Measurements from ENCODE around the gene POU2F2.
"Not testable (repeated sequence)": the region's sequence is repeated elsewhere in the genome, so short reads cannot be mapped to it uniquely, and the experiment has no call there.

POU2F2 gene

DNA sequence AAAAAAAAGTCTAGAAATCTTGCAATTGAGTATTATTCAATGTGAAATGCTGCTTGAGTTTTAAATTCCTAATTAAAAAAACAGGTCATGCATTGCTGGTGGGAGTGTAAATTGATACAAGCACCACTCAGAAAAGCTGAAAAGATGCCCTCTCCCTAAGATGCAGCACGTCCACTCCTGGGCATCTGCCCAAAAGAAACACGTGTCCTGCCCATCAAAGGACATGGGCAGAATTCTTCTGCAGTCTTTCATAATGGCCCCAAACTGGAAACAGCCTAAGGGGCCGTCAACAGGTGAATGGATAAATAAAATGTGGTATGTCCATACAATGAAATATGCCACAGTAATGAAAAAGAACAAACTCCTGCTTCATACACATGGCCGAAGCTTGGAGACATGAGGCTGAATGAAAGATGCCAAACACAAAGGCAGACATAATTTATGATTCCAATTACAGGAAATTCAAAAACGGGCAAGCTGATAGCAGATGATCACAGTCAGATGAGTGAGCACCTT, 7.8 kb downstream of the POU2F2 start:
- DNase-seq: no peak

- no peak for DNase-seq
Measured at GRCh38 chr19:42123765-42124164, 8.5 kb downstream of the POU2F2 start.

- no peak for DNase-seq
Measured at GRCh38 chr19:42122691-42123607, 9.3 kb downstream of the POU2F2 start.

GRCh38 chr19:42121656-42122069, 10.6 kb downstream of the POU2F2 start:
- DNase-seq: no peak

- no peak for DNase-seq
Measured at GRCh38 chr19:42121036-42121621, 11.1 kb downstream of the POU2F2 start.

GRCh38 chr19:42120276-42120980, 11.8 kb downstream of the POU2F2 start:
- no peak for DNase-seq

DNA sequence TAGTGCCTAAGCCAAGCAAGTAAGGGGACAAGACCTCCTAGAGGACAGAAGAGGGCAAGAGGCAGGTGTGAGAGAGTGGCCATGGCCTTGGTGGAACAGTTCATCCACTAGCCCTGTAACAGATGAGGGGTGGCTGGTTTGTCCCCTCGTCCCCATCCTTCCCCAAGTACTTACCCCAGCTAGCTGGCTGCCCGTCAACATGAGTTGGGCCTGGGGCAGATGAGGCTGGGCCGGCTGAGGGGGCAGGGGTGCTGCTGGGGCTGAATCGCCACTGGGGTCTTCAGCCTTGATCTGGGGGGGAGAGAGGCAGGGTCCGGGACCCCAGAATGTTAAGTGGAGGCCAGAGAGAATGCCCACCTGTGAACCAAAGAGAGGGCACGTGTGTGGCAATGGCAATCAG, 15.2 kb downstream of the POU2F2 start:
- no peak for DNase-seq

GRCh38 chr19:42116308-42117075, 15.8 kb downstream of the POU2F2 start:
- DNase-seq: no peak

DNA sequence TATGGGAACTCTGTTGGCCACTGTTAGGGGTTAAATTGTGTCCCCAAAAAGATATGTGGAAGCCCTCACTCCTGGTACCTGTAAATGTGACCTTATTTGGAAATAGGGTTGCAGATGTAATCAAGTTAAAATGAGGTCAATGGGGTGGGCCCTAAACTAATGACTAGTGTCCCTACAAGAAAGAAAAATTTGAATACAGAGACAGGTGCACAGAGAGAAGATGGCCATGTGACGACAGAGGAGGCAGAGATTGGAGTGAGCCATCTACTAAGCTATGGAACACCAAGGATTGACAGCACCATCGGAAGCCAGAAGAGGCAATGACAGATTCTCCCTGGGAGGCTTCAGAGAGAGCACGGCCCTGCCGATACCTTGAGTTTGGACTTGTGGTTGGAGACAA, 16.5 kb downstream of the POU2F2 start:
- no peak for DNase-seq

DNA sequence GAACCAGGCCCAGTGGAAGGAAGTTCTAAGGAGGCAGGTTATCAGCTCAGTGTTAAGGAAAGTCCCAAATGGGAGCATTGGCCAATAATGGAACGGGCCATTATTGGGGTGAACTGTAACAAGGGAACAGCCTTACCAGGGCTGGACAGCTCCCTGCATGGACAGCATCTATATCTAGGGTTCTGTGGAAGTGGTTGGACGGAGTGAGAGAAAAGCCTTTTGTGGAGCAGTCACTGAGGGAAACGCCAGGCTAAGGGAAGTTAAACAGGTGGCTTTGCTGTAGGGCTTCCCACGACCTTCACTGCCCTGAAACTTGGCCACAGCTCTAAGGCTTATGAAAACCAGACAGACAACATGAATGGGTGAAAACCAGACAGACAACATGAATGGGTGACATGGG, 17.0 kb downstream of the POU2F2 start:
- no peak for DNase-seq

- DNase-seq: no peak
Measured at GRCh38 chr19:42114412-42114811, 17.8 kb downstream of the POU2F2 start.

GRCh38 chr19:42113641-42114348, 18.5 kb downstream of the POU2F2 start:
- peak; percentile 44 for DNase-seq

GRCh38 chr19:42111811-42112210, 20.4 kb downstream of the POU2F2 start:
- DNase-seq: no peak

DNA sequence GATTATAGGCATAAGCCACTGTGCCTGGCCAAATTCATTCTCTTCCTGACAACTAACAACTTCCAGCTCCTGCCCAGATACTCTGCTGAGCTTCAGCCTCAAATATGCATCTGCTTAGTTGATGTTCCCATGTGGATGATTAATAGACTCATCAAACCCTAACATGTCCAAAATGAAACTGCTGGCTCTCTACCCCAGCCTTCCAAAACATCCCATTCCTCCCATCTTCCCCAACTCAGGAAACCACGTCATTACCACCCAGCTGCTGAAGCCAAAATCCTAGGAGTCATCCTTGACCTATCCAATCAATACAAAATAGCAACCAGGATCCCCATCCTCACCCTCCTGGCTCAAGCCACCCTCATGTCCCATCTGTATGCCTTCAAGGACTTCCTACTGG, 20.9 kb downstream of the POU2F2 start:
- DNase-seq: no peak

DNA sequence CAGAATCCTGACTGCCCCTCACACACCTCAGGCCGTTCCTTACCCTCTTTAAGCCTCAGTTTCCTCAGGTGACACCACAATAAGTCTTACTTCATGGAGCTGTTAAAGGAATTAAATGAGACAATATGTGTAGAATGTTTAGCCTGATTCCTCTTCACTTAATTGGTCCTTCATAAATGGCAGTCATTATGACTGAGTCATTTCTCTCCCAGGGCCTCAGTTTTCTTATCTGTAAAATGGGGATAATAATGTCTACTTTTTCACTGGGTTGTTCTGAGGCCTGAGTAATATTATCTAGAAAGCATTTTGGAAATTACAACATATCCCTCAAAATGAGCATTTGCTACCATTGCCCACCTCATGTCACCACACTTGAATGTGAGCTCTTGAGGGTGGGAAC, 21.6 kb downstream of the POU2F2 start:
- DNase-seq: no peak

DNA sequence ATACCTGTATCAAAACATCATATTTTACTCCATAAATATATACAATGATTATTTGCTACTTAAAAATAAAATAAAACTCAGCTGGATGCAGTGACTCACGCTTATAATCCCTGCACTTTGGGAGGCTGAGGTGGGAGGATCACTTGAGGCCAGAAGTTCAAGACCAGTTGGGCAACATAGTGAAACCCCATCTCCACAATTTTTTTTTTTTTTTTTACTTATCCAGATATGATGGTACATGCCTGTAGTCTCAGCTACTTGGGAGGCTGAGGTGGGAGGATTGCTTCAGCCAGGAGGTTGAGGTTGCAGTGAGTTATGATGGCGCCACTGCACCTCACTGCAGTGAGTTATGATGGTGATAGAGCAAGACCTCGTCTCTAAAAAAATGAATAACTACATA, 22.4 kb downstream of the POU2F2 start:
- no peak for DNase-seq

DNA sequence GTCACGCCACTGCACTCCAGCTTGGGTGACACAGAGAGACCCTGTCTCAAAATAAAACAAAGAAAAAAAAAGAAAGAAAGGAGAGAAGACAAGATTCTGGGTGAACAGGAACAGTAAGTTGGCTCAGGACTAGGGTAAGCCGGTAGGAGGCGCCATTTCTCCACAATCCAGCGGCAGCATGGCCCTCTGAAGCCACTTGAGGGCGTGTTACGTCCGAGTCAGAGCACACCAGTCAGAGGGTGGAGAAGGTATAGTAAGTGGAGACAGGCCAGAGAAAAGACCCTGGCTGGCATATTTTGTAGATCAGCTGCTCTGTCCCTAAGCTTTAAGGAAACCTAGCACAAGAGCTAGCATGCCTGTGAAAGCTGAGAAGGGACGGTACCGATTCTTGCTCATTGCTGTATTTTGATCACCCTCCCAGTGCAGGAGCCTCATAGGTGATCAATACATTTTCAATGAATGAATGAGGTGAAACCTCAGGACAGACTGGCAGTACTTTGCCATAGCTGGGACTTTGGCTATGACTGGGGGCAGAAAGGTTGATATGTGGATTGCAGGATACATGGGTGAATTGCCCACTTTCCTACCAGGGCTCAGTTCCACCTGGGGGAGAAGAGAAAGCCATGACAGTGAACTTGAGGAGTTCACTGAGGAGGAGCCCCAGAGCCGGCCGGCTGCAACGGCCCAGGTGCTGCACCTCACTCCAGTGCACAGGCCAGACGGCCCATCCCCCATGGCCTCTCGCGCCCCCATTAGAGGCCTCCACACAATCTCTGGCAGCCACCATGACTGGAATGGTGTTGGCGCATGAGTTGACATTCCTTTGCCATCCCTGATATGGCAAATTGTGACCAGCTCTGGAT, 23.5 kb downstream of the POU2F2 start:
- DNase-seq: peak; percentile 40

DNA sequence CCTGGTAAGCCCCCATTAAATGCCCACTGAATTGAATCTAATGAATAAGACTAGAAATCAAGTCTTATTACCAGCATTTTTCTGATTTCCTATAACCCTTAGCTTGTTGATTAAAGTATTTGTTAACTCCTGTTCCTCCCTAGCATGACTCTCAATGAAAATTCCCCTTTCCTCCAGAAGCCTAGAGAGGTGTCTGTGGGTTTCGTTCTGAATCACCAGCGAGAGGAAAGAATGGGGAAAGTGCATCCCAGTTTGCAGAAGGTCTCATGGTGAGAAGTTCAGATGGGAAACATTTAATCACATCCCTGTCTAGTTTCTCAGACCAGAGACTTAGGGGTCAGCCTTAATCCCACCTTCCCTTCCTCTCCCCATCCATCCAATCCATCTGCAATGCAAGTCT, 26.9 kb downstream of the POU2F2 start:
- DNase-seq: no peak

GRCh38 chr19:42102877-42103276, 29.4 kb downstream of the POU2F2 start:
- no peak for DNase-seq

GRCh38 chr19:42100241-42100640, 32.0 kb downstream of the POU2F2 start:
- not testable (repeated sequence) for DNase-seq

DNA sequence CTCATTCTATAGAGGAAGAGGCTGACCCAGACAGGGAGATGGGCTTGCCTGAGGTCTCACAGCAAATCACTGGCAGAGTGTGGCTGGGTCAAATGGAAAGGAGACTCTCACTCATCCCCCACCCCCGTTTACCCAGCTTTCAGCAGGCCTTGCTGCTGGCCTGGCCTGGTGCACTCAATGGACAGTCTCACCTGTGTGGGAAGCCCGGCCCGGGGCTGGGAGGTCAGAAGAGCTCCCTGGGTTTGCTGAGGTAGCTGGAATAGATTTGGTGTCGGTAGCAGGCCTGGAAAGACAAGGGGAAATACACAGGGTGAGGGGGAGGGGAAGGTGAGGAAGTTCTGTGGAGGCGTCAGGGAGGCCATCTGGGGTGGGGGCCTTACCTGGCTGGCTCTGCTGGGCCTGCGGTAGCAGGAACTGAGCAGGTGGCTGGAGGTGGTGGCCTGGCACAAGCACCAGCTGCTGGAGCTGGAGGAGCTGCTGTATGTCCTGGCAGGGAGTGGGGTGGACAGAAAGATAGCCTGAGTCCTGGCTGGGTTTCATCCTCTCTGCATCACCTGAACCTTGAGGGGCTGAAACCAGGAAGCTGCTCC, 32.8 kb downstream of the POU2F2 start:
- no peak for DNase-seq
